Activated CD4-positive, CD25-positive, alpha-beta regulatory T cell treated with anti-CD3 and anti-CD28 coated beads, Interleukin-2, amount 50 U/mL, for 16 hours (primary cell): ENCODE data around the gene KRTAP10-1.

ENCODE experiments used
- DNase-seq: peaks from one replicate; pipeline ENCODE4 v3.0.0-alpha.2; 2020; ENCODE audit warnings: low read depth, low spot score

Gene KRTAP10-1

DNA sequence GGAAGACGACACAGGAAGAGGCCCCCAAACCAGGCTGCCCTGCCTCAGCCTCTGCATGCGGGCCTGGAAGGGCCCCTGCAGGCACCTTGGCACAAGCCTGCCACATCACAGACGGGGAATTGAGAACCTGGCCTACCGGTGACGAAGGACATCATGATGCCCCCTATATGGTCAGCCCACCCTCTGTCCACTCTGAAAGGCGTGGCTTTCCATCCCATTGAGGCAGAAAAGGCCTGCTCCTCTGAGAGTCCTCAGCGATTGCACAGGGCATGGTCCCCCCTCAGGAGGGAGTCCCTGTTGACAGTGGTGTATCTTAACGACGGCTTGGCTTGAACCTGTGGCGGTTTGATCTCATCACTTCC is 11.4 kb downstream of the KRTAP10-1 start:
- DNase-seq, result no peak

DNA sequence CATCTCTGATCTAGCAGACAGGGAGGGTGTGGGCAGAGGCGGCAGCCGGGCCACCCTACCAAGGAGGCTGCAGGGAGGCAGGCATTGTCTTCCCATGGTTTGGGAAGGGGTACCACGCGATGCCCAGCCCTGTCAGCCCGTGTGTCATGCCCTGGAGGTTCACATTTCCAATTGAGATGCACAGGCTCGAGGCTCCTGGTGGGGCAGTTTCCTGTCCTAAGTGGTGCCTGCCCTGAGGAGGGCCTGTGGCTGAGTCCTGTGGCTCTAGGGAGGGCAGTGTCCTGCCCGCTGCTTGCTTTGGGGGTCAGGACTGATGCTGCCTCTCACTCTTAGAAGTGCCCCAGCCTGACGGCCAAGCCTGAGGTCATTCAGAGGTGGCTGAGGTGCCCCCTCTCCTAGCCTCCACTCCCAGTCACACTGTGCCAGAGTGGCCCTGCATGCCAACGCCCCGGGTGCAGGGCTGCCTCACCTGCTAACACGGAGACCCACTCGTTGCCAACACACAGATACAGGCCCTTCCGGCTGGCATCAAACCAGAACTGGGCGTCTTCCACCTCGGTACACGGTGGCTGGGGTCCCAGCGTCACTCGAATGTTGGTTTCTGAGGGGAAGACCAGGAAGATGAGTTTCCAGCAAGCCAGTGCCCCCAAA is 11.9 kb downstream of the KRTAP10-1 start:
- DNase-seq, result no peak

DNA sequence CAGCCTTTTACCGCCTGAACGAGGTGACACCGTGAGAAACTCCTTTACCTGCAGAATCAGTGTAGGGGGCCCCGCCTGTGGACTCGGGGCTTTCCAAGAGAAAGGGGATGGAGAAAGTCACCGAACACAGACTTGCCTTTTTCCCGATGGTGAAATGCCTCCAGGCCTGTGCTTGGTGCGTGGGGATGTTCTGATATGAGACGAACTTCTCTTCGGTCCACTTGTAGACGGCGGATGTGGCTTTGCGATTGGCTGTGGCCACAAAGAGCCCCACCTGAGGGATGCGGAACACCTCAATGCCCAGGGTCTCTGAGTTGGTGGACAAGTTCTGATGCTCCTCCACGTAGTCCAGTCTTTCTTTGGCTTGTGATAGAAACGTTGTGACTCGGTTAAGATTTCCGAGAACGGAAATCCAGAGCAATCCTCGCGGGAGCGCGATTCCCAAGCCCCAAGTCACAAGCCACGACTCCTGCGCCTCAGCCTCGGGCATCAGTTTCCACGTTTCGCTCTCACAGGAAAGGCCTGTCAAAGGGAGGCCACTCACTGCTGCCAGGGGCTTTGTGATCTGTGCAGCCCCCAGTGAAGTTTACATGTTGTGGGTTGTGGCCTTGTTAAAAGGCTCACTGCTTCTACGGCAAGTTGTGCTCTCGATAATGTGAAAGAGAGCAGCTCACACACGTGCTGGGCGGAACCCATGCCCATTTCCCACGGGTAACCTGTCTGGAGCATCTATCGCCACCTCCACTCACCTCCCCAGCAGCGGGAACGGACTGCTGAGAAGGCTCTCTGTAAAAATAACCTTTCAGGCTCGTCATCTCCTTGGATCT is 12.6 kb downstream of the KRTAP10-1 start:
- DNase-seq, result no peak

DNA sequence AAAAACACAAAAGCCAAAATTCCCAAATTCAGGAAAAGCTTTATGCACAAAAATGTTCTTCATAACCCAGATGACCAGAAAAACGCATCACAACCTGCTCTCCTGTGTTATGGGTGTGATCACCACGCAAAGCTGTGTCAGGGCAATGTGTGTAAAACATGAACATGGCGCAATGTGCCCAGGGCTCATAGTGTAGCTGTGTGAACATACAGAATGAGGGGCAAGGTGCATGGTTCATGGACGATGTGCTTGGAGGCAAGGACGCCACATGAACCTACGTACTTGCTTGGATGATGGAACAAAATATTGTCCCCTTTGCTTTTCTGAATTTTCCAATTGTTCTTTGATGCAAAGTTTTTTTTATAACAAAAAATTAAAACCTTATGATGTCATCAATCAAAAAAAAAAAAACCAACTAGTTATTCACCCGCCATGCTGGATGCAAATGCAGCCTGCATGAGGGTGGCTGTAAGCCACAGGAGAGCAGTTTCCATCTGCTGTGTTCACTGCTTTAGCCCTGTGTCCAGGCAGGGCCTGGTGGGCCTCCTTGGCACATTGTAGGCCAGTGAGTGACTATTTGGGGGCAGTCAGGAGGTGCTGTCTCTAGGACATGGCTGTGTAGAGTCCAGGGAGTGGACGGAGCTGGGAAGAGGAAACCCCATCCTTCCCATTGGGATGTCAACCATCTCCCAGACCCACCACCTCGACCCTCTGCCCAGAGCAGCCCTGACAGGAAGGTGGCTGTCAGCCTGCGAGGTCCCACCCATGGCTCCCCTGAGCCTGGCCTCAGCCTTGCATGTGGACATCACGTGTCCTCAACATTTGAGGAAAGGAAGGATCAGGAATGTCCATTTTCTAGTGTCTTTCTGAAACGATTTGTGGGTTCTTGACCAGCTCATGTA is 13.6 kb downstream of the KRTAP10-1 start:
- DNase-seq, result no peak

DNA sequence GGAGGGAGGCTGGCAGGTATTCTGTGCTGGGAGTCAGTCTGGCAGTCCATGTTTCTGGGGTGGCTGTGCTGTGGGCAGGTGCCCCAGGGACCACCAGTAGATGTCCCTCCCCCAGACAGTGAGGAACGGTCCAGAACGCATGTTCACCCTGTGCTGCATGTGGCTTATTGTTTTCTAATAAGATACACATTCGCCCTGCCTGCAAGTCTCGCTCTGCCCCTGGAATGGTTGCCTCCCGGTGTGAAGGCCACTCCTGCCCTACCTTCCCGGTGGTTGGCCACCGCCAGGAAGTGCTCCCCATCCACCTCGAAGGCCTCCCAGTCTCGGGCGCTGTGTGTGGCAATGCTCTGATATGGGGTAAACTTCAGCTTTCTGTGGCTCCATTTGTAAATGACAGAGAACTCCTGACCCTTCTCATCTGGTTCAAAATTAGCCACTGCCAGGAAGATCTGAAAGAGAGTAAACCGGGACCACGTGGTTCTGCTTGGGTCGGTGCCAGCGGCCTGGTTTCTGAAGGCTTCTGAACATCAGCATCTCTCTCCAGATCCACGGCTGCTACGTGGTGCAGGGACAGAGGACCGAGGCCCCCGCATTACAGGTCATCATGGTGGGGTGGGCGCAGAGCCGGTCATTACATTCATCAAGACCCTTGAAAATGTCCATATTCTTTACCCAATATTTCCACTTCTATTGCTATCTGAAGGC is 14.5 kb downstream of the KRTAP10-1 start:
- DNase-seq, result no peak

DNA sequence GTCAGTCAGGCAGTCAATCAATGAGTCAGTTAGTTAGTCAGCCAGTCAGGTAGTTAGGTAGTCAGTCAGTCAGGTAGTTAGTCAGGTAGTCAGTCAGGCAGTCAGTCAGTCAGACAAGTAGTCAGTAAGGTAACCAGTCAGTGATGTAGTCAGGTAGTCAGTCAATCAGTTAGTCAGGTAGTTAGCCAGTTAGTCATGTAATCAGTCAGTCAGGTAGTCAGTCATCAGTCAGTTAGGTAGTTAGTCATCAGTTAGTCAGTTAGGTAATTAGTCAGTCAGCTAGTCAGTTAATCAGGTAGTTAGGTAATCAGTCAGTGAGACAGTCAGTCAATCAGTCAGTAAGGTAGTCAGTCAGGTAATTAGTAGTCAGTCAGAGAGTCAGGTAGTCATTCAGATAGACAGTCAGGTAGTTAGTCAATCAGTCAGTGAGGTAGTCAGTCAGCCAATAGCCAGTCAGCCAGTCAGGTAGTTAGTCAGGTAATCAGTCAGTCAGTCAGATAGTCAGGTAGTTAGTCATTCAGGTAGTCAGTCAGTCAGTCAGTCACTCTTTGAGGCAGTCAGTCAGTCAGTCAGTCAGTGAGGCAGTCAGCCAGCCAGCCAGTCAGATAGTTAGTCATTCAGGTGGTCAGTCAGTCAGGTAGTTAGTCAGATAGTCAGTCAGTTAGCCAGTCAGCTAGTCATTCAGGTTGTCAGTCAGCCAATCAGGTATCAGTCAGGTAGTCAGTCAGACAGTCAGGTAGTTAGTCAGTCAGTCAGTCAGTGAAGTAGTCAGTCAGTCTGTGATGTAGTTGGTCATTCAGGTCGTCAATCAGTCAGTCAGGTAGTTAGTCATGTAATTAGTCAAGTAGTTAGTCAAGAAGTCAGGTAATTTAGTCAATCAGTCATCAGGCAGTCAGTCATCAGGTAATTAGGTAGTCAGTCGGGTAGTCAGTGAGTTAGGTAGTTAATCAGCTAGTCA is 15.3 kb downstream of the KRTAP10-1 start:
- no peak for DNase-seq

DNA sequence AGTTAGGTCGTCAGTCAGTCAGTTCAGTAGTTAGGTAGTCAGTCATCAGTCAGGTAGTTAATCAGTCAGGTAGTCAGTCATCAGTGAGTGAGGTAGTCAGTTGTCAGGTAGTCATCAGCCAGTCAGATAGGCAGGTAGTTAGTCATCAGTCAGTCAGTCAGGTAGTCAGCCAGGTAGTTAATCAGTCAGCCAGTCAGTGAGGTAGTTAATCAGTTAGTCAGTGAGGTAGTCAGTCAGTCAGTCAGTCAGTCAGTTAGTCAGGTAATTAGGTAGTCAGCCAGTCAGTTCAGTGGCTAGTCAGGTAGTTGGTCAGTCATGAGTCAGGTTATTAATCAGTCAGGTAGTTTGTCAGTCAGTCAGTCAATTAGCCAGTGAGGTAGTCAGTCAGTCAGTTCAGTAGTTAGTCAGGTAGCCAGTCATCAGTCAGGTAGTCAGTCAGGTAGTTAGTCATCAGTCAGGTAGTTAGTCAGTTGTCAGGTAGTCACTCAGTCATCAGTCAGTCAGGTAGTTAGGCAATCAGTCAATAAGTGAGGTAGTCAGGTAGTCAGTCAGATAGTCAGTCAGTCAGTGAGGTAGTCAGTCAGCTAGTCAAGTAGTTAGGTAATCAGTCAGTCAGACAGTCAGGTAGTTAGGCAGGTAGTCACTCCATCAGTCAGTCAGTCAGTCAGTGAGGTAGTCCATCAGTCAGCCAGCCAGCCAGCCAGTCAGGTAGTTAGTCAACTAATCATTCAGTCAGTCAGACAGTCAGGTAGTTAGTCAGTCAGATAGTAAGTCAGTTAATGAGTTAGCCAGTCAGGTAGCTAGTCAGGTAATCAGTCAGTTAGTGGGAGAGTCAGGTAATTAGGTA is 16.2 kb downstream of the KRTAP10-1 start:
- DNase-seq, result no peak

DNA sequence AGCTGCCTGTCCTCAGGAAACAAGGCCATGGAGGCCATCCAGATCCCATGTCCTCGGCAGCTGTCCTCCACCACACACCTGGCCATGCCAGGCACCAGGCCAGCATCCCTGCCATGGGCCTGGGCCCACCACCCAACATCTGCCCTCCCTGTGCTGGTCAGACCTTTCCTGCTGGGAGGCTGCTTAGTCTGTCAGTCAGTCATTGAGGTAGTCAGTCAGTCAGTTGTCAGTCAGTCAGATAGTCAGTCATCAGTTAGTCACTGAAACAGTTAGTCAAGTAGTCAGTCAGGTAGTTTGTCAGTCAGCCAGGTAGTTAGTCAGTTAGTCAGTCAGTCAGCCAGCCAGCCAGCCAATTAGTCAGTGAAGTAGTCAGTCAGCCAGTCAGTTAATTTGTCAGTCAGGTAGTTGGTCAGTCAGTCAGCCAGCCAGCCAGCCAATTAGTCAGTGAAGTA is 17.2 kb downstream of the KRTAP10-1 start:
- DNase-seq, result no peak

DNA sequence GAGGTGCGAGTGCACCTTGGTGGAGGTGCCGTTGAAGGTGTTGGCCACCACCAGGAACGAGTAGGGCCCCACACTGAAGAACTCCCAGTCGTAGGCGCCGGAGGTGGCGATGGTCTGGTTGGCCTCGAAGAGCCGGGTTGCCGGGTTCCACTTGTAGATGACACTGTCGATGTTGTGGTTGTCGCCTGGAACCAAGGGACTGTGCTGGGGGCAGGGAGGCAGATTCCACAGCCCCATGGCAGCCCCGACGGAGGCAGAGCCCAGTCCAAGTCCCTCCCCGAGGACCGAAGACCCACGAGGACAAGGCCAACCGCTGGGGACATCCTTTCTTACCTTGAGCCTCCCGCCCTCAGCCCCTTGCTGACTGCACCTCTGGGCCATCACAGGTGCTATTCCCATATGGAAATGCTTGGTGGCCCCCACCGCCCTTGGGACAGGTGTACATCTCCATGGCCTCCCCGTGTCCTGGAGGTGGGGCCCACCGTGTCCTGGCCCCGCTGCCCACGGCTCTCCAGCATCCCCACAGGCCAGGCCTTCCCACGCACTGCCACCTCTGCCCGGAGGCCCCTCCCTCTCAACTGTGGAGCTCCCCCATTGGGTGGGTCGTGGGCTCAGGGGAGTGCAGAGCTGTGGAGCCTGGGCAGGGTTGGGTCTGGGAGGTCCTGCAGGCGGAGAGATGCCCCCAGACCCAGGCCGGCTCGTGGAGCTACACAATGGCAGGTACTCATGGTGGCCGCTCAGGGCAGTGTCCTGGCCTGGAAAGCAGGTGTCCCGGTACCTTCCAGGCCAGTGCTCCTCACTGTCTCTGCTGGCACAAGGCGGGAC is 17.9 kb downstream of the KRTAP10-1 start:
- no peak for DNase-seq

DNA sequence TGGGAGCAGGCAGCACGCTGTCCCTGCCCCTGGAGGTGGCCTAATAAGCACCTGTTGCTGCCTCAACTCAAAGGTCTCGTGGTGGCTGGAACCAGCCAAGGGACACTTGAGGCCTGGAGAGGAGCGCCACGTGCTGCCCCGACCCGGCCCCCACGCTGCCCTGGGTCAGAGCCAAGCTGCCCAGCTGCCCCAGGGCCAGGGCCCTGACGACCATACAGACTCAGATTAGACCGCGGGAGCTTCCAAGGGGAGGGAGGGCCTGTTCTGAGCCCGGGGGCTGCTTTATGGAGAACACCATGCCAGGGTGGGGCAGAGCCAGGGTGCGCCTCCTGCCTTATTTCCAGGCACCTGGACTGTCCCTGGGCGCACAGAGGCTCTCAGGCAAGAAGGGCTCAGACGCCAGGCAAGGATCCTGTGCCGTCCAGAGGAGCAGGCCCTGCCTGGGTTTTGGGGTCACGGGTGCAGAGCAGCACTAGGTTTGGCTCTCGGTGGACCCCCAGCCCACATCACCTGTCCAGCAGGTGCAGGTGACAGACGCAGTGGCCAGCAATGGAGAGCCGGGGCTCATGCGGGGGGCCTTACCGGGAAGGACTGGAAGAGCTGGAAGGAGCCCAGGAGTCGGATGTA is 18.6 kb downstream of the KRTAP10-1 start:
- no peak for DNase-seq

DNA sequence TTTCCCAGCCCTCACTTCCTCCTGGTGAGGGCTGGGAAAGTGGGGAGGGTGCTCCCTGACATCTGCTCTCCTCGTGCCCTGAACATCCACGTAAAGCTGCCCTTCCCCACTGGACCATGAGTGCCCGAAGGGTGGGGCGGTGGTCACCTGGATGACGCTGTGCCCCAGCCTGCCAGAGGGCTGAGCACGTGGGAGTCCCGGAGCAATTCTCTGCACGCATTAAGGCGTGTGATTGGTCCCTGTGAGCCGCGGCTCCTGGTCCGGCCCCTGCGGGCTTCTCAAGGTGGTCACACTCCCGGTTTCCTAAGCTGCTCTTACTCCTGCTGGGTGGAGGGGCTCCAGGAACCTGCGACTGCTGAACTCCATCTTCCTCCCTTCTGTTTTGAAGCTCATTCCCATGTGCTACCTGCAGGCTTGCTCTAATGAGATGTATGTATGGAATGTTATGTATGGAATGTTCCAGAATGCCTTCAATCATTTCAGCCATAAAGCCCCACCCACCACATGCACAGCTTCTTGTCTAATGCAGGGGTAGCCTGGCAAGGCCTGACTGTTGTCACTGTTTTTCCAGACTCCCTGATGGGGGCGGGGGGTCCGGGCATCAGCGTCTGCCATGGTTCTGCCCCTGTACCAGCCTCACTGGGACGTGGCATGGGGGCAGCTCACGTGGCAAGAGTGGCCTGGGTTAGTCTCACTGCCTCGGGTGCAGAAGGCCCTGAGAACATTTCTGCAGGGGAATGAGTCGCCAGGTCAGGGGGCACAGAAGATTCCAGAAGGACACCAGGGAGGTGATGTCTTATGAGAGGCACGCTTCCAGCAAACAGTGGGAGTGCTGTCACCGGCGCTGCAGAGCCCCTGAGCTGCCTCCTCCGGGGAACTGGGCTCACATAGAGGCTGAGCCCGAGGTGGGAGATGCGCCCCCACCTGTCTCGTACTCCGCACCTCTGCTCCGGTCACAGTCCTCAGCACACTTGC is 19.4 kb downstream of the KRTAP10-1 start:
- DNase-seq, result no peak

DNA sequence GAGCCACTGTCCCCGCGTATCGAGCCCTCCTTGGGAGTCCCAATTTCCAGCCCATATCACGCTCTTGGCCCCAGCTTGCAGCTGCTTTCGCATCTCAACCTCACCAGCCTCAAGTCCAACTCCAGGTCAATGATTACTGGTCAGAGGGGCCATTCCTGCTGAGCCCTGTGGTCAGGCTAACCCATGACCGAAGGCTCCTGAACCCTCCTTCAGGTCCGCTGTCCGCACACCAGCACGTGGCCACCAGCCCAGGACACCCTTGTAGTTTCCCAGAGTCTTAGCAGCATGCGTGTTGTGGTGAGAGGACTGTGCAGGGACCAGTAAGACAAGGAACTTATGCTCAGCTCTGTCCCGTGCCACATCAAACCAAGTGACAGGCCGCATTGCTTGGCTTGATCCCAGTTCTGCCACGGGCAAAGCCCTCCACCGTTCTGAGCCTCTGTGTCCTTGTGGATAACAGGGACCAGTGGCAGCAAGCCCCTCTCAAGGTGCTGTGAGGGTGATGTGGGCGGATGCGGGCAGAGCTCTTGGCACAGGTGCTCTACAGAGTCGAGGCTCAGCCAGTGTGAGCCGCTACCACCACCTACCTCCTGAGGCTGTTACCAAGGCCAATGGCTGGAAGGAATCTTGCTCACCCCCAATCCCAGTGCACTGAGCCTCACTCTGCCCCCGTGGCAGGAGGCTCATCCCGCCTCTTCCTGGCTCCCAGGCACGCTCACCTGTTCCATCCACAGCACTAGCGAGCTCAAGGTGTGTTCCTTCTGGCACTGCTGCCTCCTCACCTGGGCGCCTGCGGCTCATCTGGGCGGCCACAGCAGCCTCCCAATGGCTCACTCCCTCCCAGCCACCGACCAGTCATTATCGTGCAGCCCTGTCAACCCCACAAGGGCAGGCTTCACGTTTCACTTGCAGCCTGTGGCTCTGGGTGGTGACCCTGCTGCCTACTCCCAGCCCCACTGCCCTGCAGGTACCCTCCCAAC is 20.4 kb downstream of the KRTAP10-1 start:
- no peak for DNase-seq

DNA sequence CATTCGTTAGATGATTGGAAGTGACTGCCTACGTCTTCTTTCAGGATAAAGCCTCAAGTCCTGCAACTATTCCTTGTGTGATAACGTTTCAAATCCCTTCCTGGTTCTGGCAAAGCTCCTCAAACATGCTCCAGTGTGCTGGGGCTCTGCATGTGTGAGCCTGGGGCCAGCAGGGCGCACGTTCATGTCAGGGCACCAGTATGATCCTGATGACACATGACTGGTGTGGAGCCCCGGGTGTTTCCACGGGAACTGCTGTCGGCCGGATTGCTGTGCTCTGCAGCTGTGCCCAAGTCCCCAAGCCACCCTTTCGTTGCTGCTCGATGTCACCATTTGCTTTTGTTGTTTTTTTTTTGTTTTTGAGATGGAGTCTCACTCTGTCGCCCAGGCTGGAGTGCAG is 21.3 kb downstream of the KRTAP10-1 start:
- DNase-seq, result no peak

DNA sequence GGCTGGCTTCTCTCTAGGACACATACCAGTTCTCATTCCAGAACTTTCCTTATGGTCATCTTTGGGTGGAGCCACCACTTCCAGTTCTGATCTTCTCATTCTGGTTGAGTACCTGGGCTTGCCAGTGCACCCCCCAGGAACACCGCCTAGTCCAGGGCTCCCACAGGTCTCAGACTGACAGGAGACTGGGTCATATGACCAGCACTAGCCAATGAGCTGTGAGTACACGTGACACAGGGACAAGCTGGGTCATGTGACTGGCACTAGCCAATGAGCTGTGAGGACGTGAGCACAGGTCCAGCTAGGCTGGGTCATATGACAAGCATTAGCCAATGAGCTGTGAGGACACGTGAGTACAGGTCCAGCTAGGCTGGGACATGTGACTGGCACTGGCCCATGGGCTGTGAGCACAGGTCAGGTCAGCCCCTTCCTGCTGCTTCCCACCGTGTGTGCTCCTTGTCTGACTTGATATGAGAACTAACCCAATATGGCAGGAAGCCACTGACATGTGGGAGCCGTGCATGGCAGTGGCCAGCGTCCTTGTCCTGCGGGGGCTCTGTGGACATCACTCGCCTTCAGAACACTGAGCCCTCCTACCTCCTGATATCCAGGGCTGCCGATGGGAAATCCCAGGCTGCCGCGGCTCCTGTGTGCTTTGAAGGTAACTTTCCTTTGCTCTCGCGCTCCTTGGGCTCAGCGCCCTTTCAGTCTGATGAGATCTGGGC is 22.7 kb downstream of the KRTAP10-1 start:
- DNase-seq, result no peak

DNA sequence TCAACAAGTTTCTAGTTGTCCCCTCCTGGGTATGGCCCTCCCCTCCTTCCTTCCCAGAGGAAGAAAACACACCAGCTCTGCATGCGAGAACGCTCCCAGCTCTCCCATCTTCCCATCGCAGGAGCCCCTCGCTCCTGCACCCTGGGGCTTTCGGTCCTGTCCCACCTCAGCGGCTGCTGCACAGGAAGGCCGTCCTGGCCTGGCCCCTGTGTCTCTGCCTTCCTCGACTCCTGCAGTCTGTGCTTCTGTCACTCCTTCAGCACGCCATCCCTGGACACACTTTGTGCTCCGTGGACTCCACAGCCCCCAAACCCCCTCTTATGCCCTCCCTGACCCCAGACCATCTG is 23.2 kb downstream of the KRTAP10-1 start:
- no peak for DNase-seq
